Type B pancreatic cell (in vitro differentiated cells): ENCODE data around the gene FARP2. TPM values are rescaled to one million over a fixed set of nuclear protein-coding genes. Genes with fewer than 3 reads are reported as not detected.
"Not testable (repeated sequence)": the region's sequence is repeated elsewhere in the genome, so short reads cannot be mapped to it uniquely, and the experiment has no call there.

Source experiments
- DNase-seq: peaks from one replicate; pipeline ENCODE4 v3.0.0; 2021; ENCODE audit warnings: mixed read lengths; ENCODE audit not compliant: unreplicated experiment; ENCODE audit errors: extremely low spot score
- H3K27ac Mint-ChIP-seq: 2 replicates; pipeline ENCODE4 v1.8.0; 2021; ENCODE audit warnings: mild to moderate bottlenecking, mixed read lengths
- H3K27me3 Mint-ChIP-seq: 2 replicates; pipeline ENCODE4 v1.8.0; 2021; ENCODE audit warnings: mixed read lengths
- H3K36me3 Mint-ChIP-seq: 2 replicates; pipeline ENCODE4 v1.8.0; 2021; ENCODE audit warnings: mixed read lengths
- H3K4me1 Mint-ChIP-seq: one replicate; pipeline ENCODE4 v1.8.0; 2021; ENCODE audit warnings: mixed read lengths; ENCODE audit not compliant: unreplicated experiment
- H3K4me3 Mint-ChIP-seq: 2 replicates; pipeline ENCODE4 v1.8.0; 2021; ENCODE audit warnings: mild to moderate bottlenecking, mixed read lengths
- H3K9me3 Mint-ChIP-seq: 2 replicates; pipeline ENCODE4 v1.8.0; 2021; ENCODE audit warnings: mixed read lengths
- total RNA-seq: library from RNA; stranded (reverse); gene quantifications from 2 replicates; pipeline ENCODE4 v1.2.1, GENCODE V29; 2021; ENCODE audit warnings: low replicate concordance
- TF ChIP-seq, protein P1 (sequence below): fragments of 200-600 bp; sonication (generic); conservative IDR thresholded peaks from 2 replicates; pipeline ENCODE4 v1.5.0; 2021; ENCODE audit warnings: antibody characterized with exemption, mild to moderate bottlenecking

Gene FARP2
- total RNA-seq, 1 donor from 2014 or later, result 62.5 TPM

DNA sequence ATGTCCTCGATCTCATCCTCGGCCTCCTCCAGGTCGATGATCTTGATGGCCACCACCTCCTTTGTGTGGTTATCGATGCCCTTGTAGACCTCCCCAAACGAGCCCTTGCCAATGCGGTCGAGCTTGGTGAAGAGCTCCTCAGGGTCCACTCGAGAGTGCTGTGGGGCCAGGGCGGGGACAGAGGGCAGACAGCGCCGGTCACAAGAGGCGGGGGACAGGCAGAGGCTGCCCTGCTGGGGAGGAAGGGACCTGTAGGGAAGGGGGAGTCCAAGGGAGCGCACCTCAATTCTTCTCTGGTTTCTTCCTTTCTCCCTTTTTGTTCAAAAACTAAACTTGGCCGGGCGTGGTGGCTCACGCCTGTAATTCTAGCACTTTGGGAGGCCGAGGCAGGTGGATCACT lies 145.5 kb downstream of the FARP2 start:
- H3K9me3 Mint-ChIP-seq, result no peaks in the 10 kb centered on the region
- no peak for DNase-seq
- no peaks in the 10 kb centered on the region for H3K36me3 Mint-ChIP-seq
- H3K27ac Mint-ChIP-seq, result no peak overlapping the region
- H3K4me1 Mint-ChIP-seq, result no peaks in the 10 kb centered on the region
- H3K27me3 Mint-ChIP-seq, result no peaks in the 10 kb centered on the region
- TF ChIP-seq, protein P1, sequence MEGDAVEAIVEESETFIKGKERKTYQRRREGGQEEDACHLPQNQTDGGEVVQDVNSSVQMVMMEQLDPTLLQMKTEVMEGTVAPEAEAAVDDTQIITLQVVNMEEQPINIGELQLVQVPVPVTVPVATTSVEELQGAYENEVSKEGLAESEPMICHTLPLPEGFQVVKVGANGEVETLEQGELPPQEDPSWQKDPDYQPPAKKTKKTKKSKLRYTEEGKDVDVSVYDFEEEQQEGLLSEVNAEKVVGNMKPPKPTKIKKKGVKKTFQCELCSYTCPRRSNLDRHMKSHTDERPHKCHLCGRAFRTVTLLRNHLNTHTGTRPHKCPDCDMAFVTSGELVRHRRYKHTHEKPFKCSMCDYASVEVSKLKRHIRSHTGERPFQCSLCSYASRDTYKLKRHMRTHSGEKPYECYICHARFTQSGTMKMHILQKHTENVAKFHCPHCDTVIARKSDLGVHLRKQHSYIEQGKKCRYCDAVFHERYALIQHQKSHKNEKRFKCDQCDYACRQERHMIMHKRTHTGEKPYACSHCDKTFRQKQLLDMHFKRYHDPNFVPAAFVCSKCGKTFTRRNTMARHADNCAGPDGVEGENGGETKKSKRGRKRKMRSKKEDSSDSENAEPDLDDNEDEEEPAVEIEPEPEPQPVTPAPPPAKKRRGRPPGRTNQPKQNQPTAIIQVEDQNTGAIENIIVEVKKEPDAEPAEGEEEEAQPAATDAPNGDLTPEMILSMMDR, result no peak
- no peak overlapping the region for H3K4me3 Mint-ChIP-seq

DNA sequence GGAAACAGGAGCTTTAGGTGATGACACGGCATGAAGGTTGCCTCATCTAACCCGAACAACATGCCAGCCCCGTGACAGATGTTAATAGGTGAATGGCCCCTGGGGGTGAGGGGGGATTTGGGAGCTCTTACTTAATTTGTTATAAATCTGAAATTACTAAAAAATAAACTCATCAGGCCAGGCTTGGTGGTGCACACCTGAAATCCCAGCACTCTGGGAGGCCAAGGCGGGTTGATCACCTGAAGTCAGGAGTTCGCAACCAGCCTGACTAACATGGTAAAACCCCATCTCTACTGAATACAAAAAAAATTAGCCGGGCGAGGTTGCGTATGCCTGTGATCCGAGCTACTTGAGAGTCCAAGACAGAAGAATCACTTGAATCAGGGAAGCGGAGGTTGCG lies 146.2 kb downstream of the FARP2 start:
- H3K27ac Mint-ChIP-seq, result no peak overlapping the region
- H3K27me3 Mint-ChIP-seq, result no peaks in the 10 kb centered on the region
- H3K9me3 Mint-ChIP-seq, result no peaks in the 10 kb centered on the region
- no peak for DNase-seq
- no peaks in the 10 kb centered on the region for H3K36me3 Mint-ChIP-seq
- TF ChIP-seq, protein P1, result no peak
- H3K4me1 Mint-ChIP-seq, result peaks cover 6% of the 10 kb centered on the region
- no peak overlapping the region for H3K4me3 Mint-ChIP-seq

DNA sequence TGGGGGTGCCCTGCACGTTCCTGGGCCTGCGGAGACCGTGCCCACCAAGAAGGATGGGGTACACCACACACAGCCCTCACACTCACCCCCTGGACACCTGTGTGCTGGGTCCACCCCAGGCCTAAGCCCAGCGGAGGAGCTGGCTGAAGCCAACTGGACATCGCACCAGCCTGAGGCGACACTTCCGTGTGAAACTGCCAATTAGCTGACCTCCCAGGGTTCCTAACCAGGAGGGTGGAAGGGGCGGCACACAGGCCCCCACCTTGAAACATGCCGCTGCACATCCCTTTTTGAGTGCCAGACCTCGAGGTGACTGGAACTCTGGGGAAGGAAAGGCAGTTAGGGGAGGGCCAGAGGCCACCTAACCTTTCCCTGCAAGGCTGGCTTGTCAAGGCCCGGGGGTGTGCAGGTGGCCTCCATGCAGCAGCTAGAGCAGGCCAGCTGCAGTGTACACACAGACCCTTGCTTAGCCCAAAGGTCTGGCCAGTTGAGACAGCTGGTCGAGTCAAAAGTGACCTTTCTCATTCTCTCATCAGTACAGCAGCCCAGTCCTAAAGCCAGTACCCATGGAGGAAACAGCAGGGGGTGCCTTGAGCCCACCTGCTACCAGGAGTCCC lies 147.8 kb downstream of the FARP2 start:
- peaks cover 6% of the 10 kb centered on the region for H3K4me1 Mint-ChIP-seq
- H3K27me3 Mint-ChIP-seq, result no peaks in the 10 kb centered on the region
- no peaks in the 10 kb centered on the region for H3K9me3 Mint-ChIP-seq
- no peaks in the 10 kb centered on the region for H3K36me3 Mint-ChIP-seq
- H3K27ac Mint-ChIP-seq, result no peak overlapping the region
- TF ChIP-seq, protein P1, result no peak
- no peak overlapping the region for H3K4me3 Mint-ChIP-seq
- no peak for DNase-seq

DNA sequence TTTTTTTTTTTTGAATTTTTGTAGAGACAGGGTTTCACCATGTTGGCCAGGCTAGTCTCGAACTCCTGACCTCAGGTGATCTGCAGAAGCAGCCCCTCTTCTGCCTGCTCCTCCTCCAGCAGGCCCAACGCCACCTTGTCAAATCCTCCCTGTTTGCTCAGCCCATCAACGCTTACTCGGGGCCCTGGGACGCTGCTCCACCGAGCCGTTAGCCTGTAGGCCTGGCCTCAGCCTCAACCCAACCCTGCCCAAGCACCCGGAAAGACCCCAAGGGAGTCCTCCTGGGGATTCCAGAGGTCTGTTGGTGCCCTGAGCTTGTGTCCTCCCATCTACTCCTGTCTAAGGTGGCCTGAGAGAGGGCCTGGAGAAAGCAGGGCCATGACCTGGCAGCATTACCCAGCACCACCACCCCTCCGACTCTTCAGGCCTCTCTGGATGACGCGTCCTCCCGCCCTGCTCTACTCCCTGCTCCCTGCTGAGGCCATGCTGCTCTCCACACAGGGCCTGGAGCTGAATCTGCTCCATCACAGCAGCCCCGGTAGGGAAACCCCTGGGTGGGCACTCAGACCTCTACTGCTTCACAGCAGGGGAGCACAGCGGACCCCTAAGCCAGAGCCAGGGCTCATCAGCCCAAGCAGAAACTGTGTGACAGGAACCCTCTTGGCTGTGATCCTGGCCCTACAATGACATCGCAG lies 149.1 kb downstream of the FARP2 start:
- H3K9me3 Mint-ChIP-seq, result no peaks in the 10 kb centered on the region
- H3K4me1 Mint-ChIP-seq, result peaks cover 10% of the 10 kb centered on the region
- TF ChIP-seq, protein P1, result no peak
- no peak overlapping the region for H3K4me3 Mint-ChIP-seq
- H3K27me3 Mint-ChIP-seq, result no peaks in the 10 kb centered on the region
- no peak for DNase-seq
- peak overlapping the region; percentile 31 for H3K27ac Mint-ChIP-seq
- no peaks in the 10 kb centered on the region for H3K36me3 Mint-ChIP-seq

DNA sequence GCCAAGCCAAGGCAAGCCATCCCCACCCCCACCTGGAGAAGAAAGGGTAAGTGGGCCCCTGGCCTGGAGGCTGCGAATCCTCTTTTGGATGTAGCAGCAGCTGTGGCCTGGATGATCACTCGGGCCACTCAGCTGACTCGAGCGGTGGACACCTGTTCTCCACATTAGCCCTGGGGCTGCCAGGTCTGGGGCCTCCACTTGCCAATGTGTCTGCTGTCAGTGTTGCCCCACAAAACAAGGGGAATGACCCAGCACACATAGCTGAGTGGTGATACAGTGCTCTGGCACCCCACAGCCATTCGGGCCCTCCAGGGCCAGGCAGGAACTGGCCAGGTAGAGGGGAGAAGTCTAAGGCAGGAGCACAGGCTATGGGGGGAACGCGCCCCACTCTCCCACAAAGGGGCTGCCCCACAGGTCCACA lies 149.7 kb downstream of the FARP2 start:
- Mint-ChIP-seq H3K4me3 (no peak overlapping the region), H3K9me3 (no peaks in the 10 kb centered on the region), H3K27me3 (no peaks in the 10 kb centered on the region), H3K36me3 (no peaks in the 10 kb centered on the region), H3K4me1 (peaks cover 10% of the 10 kb centered on the region), H3K27ac (no peak overlapping the region)
- TF ChIP-seq, protein P1, result no peak
- DNase-seq, result no peak

DNA sequence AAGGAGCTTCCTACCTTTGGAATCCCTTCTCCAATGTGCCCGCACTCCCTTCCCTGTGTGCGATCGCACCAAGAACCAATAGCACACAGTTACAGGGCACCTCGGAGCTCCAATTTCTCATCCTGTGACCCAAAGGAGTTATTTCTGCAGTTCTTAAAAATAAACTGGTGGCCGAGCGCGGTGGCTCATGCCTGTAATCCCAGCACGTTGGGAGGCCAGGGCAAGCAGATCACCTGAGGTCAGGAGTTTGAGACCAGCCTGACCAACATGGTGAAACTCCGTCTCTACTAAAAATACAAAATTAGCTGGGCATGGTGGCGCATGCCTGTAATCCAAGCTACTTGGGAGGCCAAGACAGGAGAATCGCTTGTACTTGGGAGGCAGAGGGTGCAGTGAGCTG lies 150.2 kb downstream of the FARP2 start:
- DNase-seq, H3K9me3 Mint-ChIP-seq, H3K27ac Mint-ChIP-seq, H3K27me3 Mint-ChIP-seq, H3K36me3 Mint-ChIP-seq: not testable (repeated sequence)
- peak overlapping the region; percentile 58 for H3K4me3 Mint-ChIP-seq
- peaks cover 10% of the 10 kb centered on the region for H3K4me1 Mint-ChIP-seq
